ENCODE data around the gene ACTL10. TPM values are rescaled to one million over a fixed set of nuclear protein-coding genes. Genes with fewer than 3 reads are reported as not detected.

ACTL10 gene
- total RNA-seq, 1 experiment from 2014 or later = 0.46 TPM

DNA sequence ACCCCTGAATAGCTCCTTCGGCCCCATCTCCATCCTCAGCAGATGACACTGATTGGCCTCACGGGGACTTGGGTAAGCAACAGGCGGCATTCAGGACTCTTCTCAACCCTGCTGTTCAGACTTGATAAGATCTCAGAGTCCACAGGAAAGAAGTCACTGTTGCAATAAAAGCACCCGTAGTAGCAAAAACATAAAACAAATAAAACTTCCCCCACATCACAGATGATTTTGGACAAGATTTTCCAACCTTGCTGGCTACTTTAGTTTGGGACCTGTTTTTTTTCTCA lies 21.7 kb upstream of the ACTL10 start:
- Histone ChIP-seq H4K20me1 (ENCODE audit: control insufficient read depth, insufficient read depth, insufficient read length) (no peaks in the 10 kb centered on the region), H3K9ac (ENCODE audit: extremely low read depth, insufficient read length, low read length) (no peak overlapping the region), H3T11ph (ENCODE audit: low read length) (no peak overlapping the region), H3K79me2 (ENCODE audit: insufficient read depth, low read length) (no peaks in the 10 kb centered on the region), H4K91ac (ENCODE audit: insufficient read length, low read depth, low read length) (no peak overlapping the region), H2AFZ (ENCODE audit: low read length) (no peak overlapping the region), H3K27ac (ENCODE audit: insufficient read length, low read depth, low read length) (no peak overlapping the region), H3K23ac (ENCODE audit: insufficient read length, low read depth, low read length) (no peak overlapping the region), H3K18ac (ENCODE audit: insufficient read length, low read depth, low read length) (no peak overlapping the region), H2BK120ac (ENCODE audit: low read depth, low read length, poor library complexity, severe bottlenecking) (no peak overlapping the region), H3K79me1 (ENCODE audit: insufficient read depth, low read depth, low read length, poor library complexity, severe bottlenecking) (no peaks in the 10 kb centered on the region), H3K56ac (ENCODE audit: insufficient read length, low read depth, low read length) (no peak overlapping the region), H4K5ac (ENCODE audit: insufficient read length, low read depth, low read length) (no peak overlapping the region), H3K4me1 (ENCODE audit: insufficient read depth, low read length) (no peaks in the 10 kb centered on the region), H2BK12ac (ENCODE audit: insufficient read length, low read depth, low read length) (no peak overlapping the region), H4K8ac (replicated peaks; ENCODE audit: insufficient read length, low read depth, low read length) (no peak overlapping the region), H2BK5ac (ENCODE audit: insufficient read length, low read length) (no peak overlapping the region), H3K14ac (ENCODE audit: insufficient read depth, low read length) (no peak overlapping the region), H3K23me2 (ENCODE audit: insufficient read length, low read depth, low read length, poor library complexity, severe bottlenecking) (no peaks in the 10 kb centered on the region), H3K9me3 (ENCODE audit: control insufficient read depth, low read depth, low read length) (no peaks in the 10 kb centered on the region), H2AK5ac (ENCODE audit: insufficient read length, low read length) (no peak overlapping the region), H3K27me3 (ENCODE audit: insufficient read depth, low read length) (no peaks in the 10 kb centered on the region), H2BK20ac (ENCODE audit: low read depth, low read length, poor library complexity, severe bottlenecking) (no peak overlapping the region), H2BK15ac (ENCODE audit: low read depth, low read length) (no peak overlapping the region), H3K4me2 (ENCODE audit: insufficient read depth, insufficient read length, low read length) (no peak overlapping the region), H3K4ac (ENCODE audit: low read depth, low read length) (no peak overlapping the region)
- no peaks in the 10 kb centered on the region; the same call in 1 of the 2 replicates for H3K27me3 Mint-ChIP-seq (ENCODE audit: low read depth)
- no peak for DNase-seq
- H3K27ac Mint-ChIP-seq = peak overlapping the region in 1 of 3 experiments; percentile 62; a peak in 1 of 7 replicates
- no peak overlapping the region for H3K4me3 Mint-ChIP-seq
- no CpG with 5 or more reads among the region's 4 CpGs for WGBS (ENCODE audit: extremely low coverage, insufficient read length, low lambda C conversion rate)
- peaks cover 15 to 52% (median 33%) of the 10 kb centered on the region in 3 experiments; a peak in 6 of 7 replicates for H3K36me3 Mint-ChIP-seq (ENCODE audit: insufficient read depth in 1 of 3, low read depth in 3 of 3)
- no peak for TF ChIP-seq CTCF (conservative IDR thresholded peaks at IDR 0.05)
- H3K4me1 Mint-ChIP-seq = peaks cover 9 to 10% of the 10 kb centered on the region in 2 experiments
- no peaks in the 10 kb centered on the region for H3K9me3 Mint-ChIP-seq

All from H9 (cell line).